ENCODE data around the gene TERT. TPM values are rescaled to one million over a fixed set of nuclear protein-coding genes. Genes with fewer than 3 reads are reported as not detected.
A peak's percentile ranks its signal among the peaks of the same experiment; 100 is the strongest.
"Not testable (repeated sequence)": the region's sequence is repeated elsewhere in the genome, so short reads cannot be mapped to it uniquely, and the experiment has no call there.

Gene TERT
- total RNA-seq: not detected
- 1 to 10 TPM in 1 of 3 donors, not detected in 2; 2.9 TPM for polyA plus RNA-seq

GRCh38 chr5:1294835-1295649 is at the start of gene TERT:
Gene TERT (minus strand): TSS chr5:1295068. CDS start chr5:1294989, 79 bp downstream.
- H3K9me3 ChIP-seq: no peaks in the 10 kb centered on the region
- WGBS, 2 donors: 9 to 32% methylated on average over 102 of the region's 102 CpGs
- intact Hi-C loops (cut with DNase I): no loop called here
- peaks cover 0 to 9% (median 0%) of the 10 kb centered on the region in 4 donors for H3K4me1 ChIP-seq
- no peak within 1 kb of the TSS for H3K27ac ChIP-seq
- H3K36me3 ChIP-seq: no peaks in the 10 kb centered on the region
- TF ChIP-seq POLR2A (IDR thresholded peaks at IDR 0.05): no peak
- no peak for TF ChIP-seq EP300 (IDR thresholded peaks at IDR 0.05)
- no peak for TF ChIP-seq CTCF (IDR thresholded peaks at IDR 0.05)
- TF ChIP-seq POLR2AphosphoS5 (IDR thresholded peaks at IDR 0.05): no peak
- H3K4me3 ChIP-seq: no peak within 1 kb of the TSS
- peaks cover 14 to 59% (median 30%) of the 10 kb centered on the region in 3 donors for H3K27me3 ChIP-seq
- peak; percentile 53 for DNase-seq

GRCh38 chr5:1343931-1344901 is 49.3 kb upstream of the TERT start:
- 3 to 7% methylated on average over 61 of the region's 61 CpGs for WGBS, 2 donors
- no peak for DNase-seq
- H3K36me3 ChIP-seq: peaks cover 0 to 37% (median 20%) of the 10 kb centered on the region in 4 donors
- intact Hi-C loops (cut with DNase I): loop anchor here (2.0 to 10.0 kb wide), 3 partner anchors 181 to 455 kb away; partner anchors contain the start of genes LPCAT1 and MRPL36
- H3K4me3 ChIP-seq: peak overlapping the region; percentile 71 to 99 (median 80)
- peak overlapping the region; percentile 41 to 87 (median 52) for H3K27ac ChIP-seq
- H3K9me3 ChIP-seq: no peaks in the 10 kb centered on the region
- H3K4me1 ChIP-seq: peaks cover 0 to 33% (median 23%) of the 10 kb centered on the region in 4 donors
- H3K27me3 ChIP-seq: no peaks in the 10 kb centered on the region
- TF ChIP-seq EP300 (IDR thresholded peaks at IDR 0.05): no peak
- no peak for TF ChIP-seq CTCF (IDR thresholded peaks at IDR 0.05)

DNA sequence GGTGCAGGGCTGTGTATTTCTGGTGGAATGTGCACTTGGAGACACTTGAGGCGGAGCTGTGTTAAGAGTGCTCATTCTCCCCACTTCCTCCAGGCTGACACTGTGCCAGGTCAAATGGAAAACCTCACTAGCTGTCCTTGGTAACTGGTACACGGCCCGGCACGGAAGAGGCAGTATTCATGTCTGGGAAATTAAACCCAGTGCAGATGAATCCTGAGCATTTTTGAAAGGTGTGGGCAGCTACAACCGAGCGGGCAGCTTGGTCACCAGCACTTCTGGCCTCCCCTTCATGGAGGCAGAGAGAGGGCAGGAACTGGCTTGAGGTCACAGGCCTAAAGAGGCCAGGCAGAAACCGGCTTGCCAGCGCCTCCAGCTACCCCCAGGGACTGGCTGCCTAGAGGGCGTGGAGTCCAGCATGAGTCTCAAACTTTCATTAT is 48.5 kb upstream of the TERT start:
- DNase-seq: no peak
- intact Hi-C loops (cut with DNase I): loop anchor here (10.0 kb wide), 1 partner anchor 181 kb away; the partner anchor contains the start of gene LPCAT1
- peaks cover 8 to 46% (median 27%) of the 10 kb centered on the region in 4 donors for H3K36me3 ChIP-seq
- peaks cover 0 to 33% (median 23%) of the 10 kb centered on the region in 4 donors for H3K4me1 ChIP-seq
- TF ChIP-seq EP300 (IDR thresholded peaks at IDR 0.05) (no peak), CTCF (IDR thresholded peaks at IDR 0.05) (no peak), POLR2A (IDR thresholded peaks at IDR 0.05) (no peak), POLR2AphosphoS5 (IDR thresholded peaks at IDR 0.05) (no peak)
- 76 to 80% methylated on average over 9 of the region's 9 CpGs for WGBS, 2 donors
- no peaks in the 10 kb centered on the region for H3K27me3 ChIP-seq
- H3K9me3 ChIP-seq: no peaks in the 10 kb centered on the region
- H3K4me3 ChIP-seq: no peak overlapping the region
- H3K27ac ChIP-seq: no peak overlapping the region

- H3K4me1 ChIP-seq: peaks cover 0 to 33% (median 23%) of the 10 kb centered on the region in 4 donors
- H3K9me3 ChIP-seq, DNase-seq, H3K27me3 ChIP-seq, H3K27ac ChIP-seq, H3K4me3 ChIP-seq: not testable (repeated sequence)
- 88 to 92% methylated on average over 14 of the region's 14 CpGs for WGBS, 2 donors
- intact Hi-C loops (cut with DNase I): loop anchor here (10.0 kb wide), 1 partner anchor 182 kb away; the partner anchor contains the start of gene LPCAT1
- peaks cover 10 to 52% (median 30%) of the 10 kb centered on the region in 4 donors for H3K36me3 ChIP-seq
These were observed 47.8 kb upstream of the TERT start for GRCh38 chr5:1342711-1343110.

Data from sigmoid colon (tissue), 7 donors.